ENCODE results near the gene XAF1. TPM values are rescaled to one million over a fixed set of nuclear protein-coding genes. Genes with fewer than 3 reads are reported as not detected.
"Not testable (repeated sequence)": the region's sequence is repeated elsewhere in the genome, so short reads cannot be mapped to it uniquely, and the experiment has no call there.

XAF1 gene
- total RNA-seq, 1 donor from 2014 or later = 41.7 TPM

GRCh38 chr17:6716736-6717135 is 39.1 kb upstream of the XAF1 start:
- Mint-ChIP-seq H3K4me3 (no peak overlapping the region), H3K4me1 (ENCODE audit: low read depth) (no peaks in the 10 kb centered on the region), H3K36me3 (ENCODE audit: low read depth) (peaks cover 3% of the 10 kb centered on the region), H3K27ac (no peak overlapping the region), H3K9me3 (no peaks in the 10 kb centered on the region), H3K27me3 (ENCODE audit: insufficient read depth) (peaks cover 48% of the 10 kb centered on the region)
- intact Hi-C loops (cut with micrococcal nuclease) = no loop called here
- DNase-seq (ENCODE audit: low spot score) = no peak

- no peak overlapping the region for H3K27ac Mint-ChIP-seq
- no peak overlapping the region for H3K4me3 Mint-ChIP-seq
- H3K4me1 Mint-ChIP-seq (ENCODE audit: low read depth) = no peaks in the 10 kb centered on the region
- no peaks in the 10 kb centered on the region for H3K36me3 Mint-ChIP-seq (ENCODE audit: low read depth)
- intact Hi-C loops (cut with micrococcal nuclease) = no loop called here
- H3K27me3 Mint-ChIP-seq (ENCODE audit: insufficient read depth) = peaks cover 20% of the 10 kb centered on the region
- no peaks in the 10 kb centered on the region for H3K9me3 Mint-ChIP-seq
- DNase-seq (ENCODE audit: low spot score) = no peak
Measured at GRCh38 chr17:6721744-6722143, 34.1 kb upstream of the XAF1 start.

GRCh38 chr17:6724009-6724408 is 31.8 kb upstream of the XAF1 start:
- intact Hi-C loops (cut with micrococcal nuclease) = no loop called here
- H3K27ac Mint-ChIP-seq = no peak overlapping the region
- no peaks in the 10 kb centered on the region for H3K9me3 Mint-ChIP-seq
- H3K4me1 Mint-ChIP-seq (ENCODE audit: low read depth) = no peaks in the 10 kb centered on the region
- peaks cover 18% of the 10 kb centered on the region for H3K27me3 Mint-ChIP-seq (ENCODE audit: insufficient read depth)
- H3K36me3 Mint-ChIP-seq (ENCODE audit: low read depth) = no peaks in the 10 kb centered on the region
- DNase-seq (ENCODE audit: low spot score) = no peak
- no peak overlapping the region for H3K4me3 Mint-ChIP-seq

GRCh38 chr17:6729531-6729930 is 26.3 kb upstream of the XAF1 start:
- Mint-ChIP-seq H3K4me1 (ENCODE audit: low read depth) (no peaks in the 10 kb centered on the region), H3K4me3 (no peak overlapping the region), H3K27me3 (ENCODE audit: insufficient read depth) (peaks cover 15% of the 10 kb centered on the region), H3K9me3 (no peaks in the 10 kb centered on the region), H3K27ac (no peak overlapping the region), H3K36me3 (ENCODE audit: low read depth) (no peaks in the 10 kb centered on the region)
- intact Hi-C loops (cut with micrococcal nuclease) = no loop called here
- DNase-seq (ENCODE audit: low spot score) = no peak

GRCh38 chr17:6746665-6747064 is 9.2 kb upstream of the XAF1 start:
- DNase-seq (ENCODE audit: low spot score); intact Hi-C loops (cut with micrococcal nuclease); H3K36me3 Mint-ChIP-seq (ENCODE audit: low read depth); H3K4me1 Mint-ChIP-seq (ENCODE audit: low read depth); H3K9me3 Mint-ChIP-seq; H3K4me3 Mint-ChIP-seq; H3K27ac Mint-ChIP-seq: not testable (repeated sequence)
- peaks cover 41% of the 10 kb centered on the region for H3K27me3 Mint-ChIP-seq (ENCODE audit: insufficient read depth)

- peaks cover 29% of the 10 kb centered on the region for H3K27me3 Mint-ChIP-seq (ENCODE audit: insufficient read depth)
- H3K4me3 Mint-ChIP-seq = no peak overlapping the region
- peaks cover 18% of the 10 kb centered on the region for H3K4me1 Mint-ChIP-seq (ENCODE audit: low read depth)
- intact Hi-C loops (cut with micrococcal nuclease) = no loop called here
- no peak overlapping the region for H3K27ac Mint-ChIP-seq
- H3K9me3 Mint-ChIP-seq = no peaks in the 10 kb centered on the region
- peaks cover 4% of the 10 kb centered on the region for H3K36me3 Mint-ChIP-seq (ENCODE audit: low read depth)
- no peak for DNase-seq (ENCODE audit: low spot score)
Measured at GRCh38 chr17:6748617-6749016, 7.2 kb upstream of the XAF1 start.

- no peak overlapping the region for H3K27ac Mint-ChIP-seq
- H3K36me3 Mint-ChIP-seq (ENCODE audit: low read depth) = peaks cover 4% of the 10 kb centered on the region
- peaks cover 20% of the 10 kb centered on the region for H3K4me1 Mint-ChIP-seq (ENCODE audit: low read depth)
- H3K4me3 Mint-ChIP-seq = no peak overlapping the region
- intact Hi-C loops (cut with micrococcal nuclease) = no loop called here
- no peaks in the 10 kb centered on the region for H3K9me3 Mint-ChIP-seq
- DNase-seq (ENCODE audit: low spot score) = no peak
- H3K27me3 Mint-ChIP-seq (ENCODE audit: insufficient read depth) = peaks cover 25% of the 10 kb centered on the region
Measured at GRCh38 chr17:6749519-6749918, 6.3 kb upstream of the XAF1 start.

- peak overlapping the region; percentile 64 for H3K27ac Mint-ChIP-seq
Measured at GRCh38 chr17:6752068-6752909, 3.6 kb upstream of the XAF1 start.

GRCh38 chr17:6753006-6753445 is 2.8 kb upstream of the XAF1 start:
- intact Hi-C loops (cut with micrococcal nuclease) = loop anchor here (10.0 kb wide), 1 partner anchor 1168 kb away; the partner anchor contains the start of gene NLRP1
- H3K4me1 Mint-ChIP-seq (ENCODE audit: low read depth) = peaks cover 52% of the 10 kb centered on the region
- peak overlapping the region; percentile 64 for H3K27ac Mint-ChIP-seq
- DNase-seq (ENCODE audit: low spot score) = no peak
- H3K9me3 Mint-ChIP-seq = no peaks in the 10 kb centered on the region
- peaks cover 4% of the 10 kb centered on the region for H3K27me3 Mint-ChIP-seq (ENCODE audit: insufficient read depth)
- H3K4me3 Mint-ChIP-seq = no peak overlapping the region
- peaks cover 16% of the 10 kb centered on the region for H3K36me3 Mint-ChIP-seq (ENCODE audit: low read depth)

More at GRCh38 chr17:6752068-6752909, 3.6 kb upstream of the XAF1 start:
- no peak overlapping the region for H3K4me3 Mint-ChIP-seq
- no peaks in the 10 kb centered on the region for H3K9me3 Mint-ChIP-seq
- peaks cover 10% of the 10 kb centered on the region for H3K36me3 Mint-ChIP-seq (ENCODE audit: low read depth)
- DNase-seq (ENCODE audit: low spot score) = no peak
- H3K27me3 Mint-ChIP-seq (ENCODE audit: insufficient read depth) = peaks cover 9% of the 10 kb centered on the region
- H3K4me1 Mint-ChIP-seq (ENCODE audit: low read depth) = peaks cover 45% of the 10 kb centered on the region
- intact Hi-C loops (cut with micrococcal nuclease) = loop anchor here (10.0 kb wide), 1 partner anchor 1167 kb away; the partner anchor contains the start of gene NLRP1

- H3K4me1 Mint-ChIP-seq (ENCODE audit: low read depth) = peaks cover 58% of the 10 kb centered on the region
- no peak overlapping the region for H3K27ac Mint-ChIP-seq
- intact Hi-C loops (cut with micrococcal nuclease) = loop anchor here (10.0 kb wide), 1 partner anchor 1169 kb away; the partner anchor contains the start of gene NLRP1
Measured at GRCh38 chr17:6753546-6753945, 2.3 kb upstream of the XAF1 start.

GRCh38 chr17:6755281-6755680 is 565 bp upstream of the XAF1 start:
- DNase-seq (ENCODE audit: low spot score) = no peak
- Mint-ChIP-seq H3K36me3 (ENCODE audit: low read depth) (peaks cover 32% of the 10 kb centered on the region), H3K4me1 (ENCODE audit: low read depth) (peaks cover 68% of the 10 kb centered on the region), H3K27me3 (ENCODE audit: insufficient read depth) (no peaks in the 10 kb centered on the region), H3K27ac (peak overlapping the region; percentile 95), H3K4me3 (peak overlapping the region; percentile 98), H3K9me3 (no peaks in the 10 kb centered on the region)
- intact Hi-C loops (cut with micrococcal nuclease) = loop anchor here (5.0 to 10.0 kb wide), 5 partner anchors 93 to 1170 kb away; partner anchors contain the start of genes KIAA0753, NLRP1, RNASEK and TXNDC17

More at GRCh38 chr17:6753546-6753945, 2.3 kb upstream of the XAF1 start:
- peak overlapping the region; percentile 29 for H3K4me3 Mint-ChIP-seq
- peaks cover 21% of the 10 kb centered on the region for H3K36me3 Mint-ChIP-seq (ENCODE audit: low read depth)
- peaks cover 4% of the 10 kb centered on the region for H3K27me3 Mint-ChIP-seq (ENCODE audit: insufficient read depth)
- no peaks in the 10 kb centered on the region for H3K9me3 Mint-ChIP-seq
- DNase-seq (ENCODE audit: low spot score) = no peak

GRCh38 chr17:6756425-6757031 is 682 bp downstream of the XAF1 start:
- Mint-ChIP-seq H3K27me3 (ENCODE audit: insufficient read depth) (no peaks in the 10 kb centered on the region), H3K4me3 (peak overlapping the region; percentile 98), H3K27ac (peak overlapping the region; percentile 95), H3K36me3 (ENCODE audit: low read depth) (peaks cover 42% of the 10 kb centered on the region), H3K9me3 (no peaks in the 10 kb centered on the region), H3K4me1 (ENCODE audit: low read depth) (peaks cover 77% of the 10 kb centered on the region)
- no peak for DNase-seq (ENCODE audit: low spot score)
- intact Hi-C loops (cut with micrococcal nuclease) = loop anchor here (5.0 to 10.0 kb wide), 5 partner anchors 94 to 1172 kb away; partner anchors contain the start of genes KIAA0753, NLRP1, RNASEK and TXNDC17

- no peaks in the 10 kb centered on the region for H3K9me3 Mint-ChIP-seq
- H3K4me1 Mint-ChIP-seq (ENCODE audit: low read depth) = peaks cover 79% of the 10 kb centered on the region
- intact Hi-C loops (cut with micrococcal nuclease) = loop anchor here (5.0 to 10.0 kb wide), 5 partner anchors 95 to 1173 kb away; partner anchors contain the start of genes KIAA0753, NLRP1, RNASEK and TXNDC17
- no peak for DNase-seq (ENCODE audit: low spot score)
- peak overlapping the region; percentile 72 for H3K27ac Mint-ChIP-seq
- no peaks in the 10 kb centered on the region for H3K27me3 Mint-ChIP-seq (ENCODE audit: insufficient read depth)
- peak overlapping the region; percentile 79 for H3K4me3 Mint-ChIP-seq
- peaks cover 54% of the 10 kb centered on the region for H3K36me3 Mint-ChIP-seq (ENCODE audit: low read depth)
Measured at GRCh38 chr17:6757747-6758146, 1.9 kb downstream of the XAF1 start.

Measured in activated T-helper 1 cell treated with anti-CD3 and anti-CD28 coated beads, Interleukin-12 subunit alpha, Interleukin-12 subunit beta, Interleukin-2, Interleukin-4 antibody, amounts not matched to agents 30 ng/mL and 10 ng/mL and 1 ng/mL, durations not matched to agents 14 hours and 24 hours and 36 hours (primary cell).